Osteocyte (in vitro differentiated cells): ENCODE results near the gene UBE2N. TPM values are rescaled to one million over a fixed set of nuclear protein-coding genes. Genes with fewer than 3 reads are reported as not detected.

Source experiments
- DNase-seq: peaks from one replicate; pipeline ENCODE4 v3.0.0; 2021; ENCODE audit warnings: mixed read lengths; ENCODE audit not compliant: unreplicated experiment; ENCODE audit errors: extremely low spot score
- H3K27ac Mint-ChIP-seq: one replicate; pipeline ENCODE4 v1.8.0; 2021; ENCODE audit warnings: mild to moderate bottlenecking, mixed read lengths; ENCODE audit not compliant: unreplicated experiment
- H3K27me3 Mint-ChIP-seq: one replicate; pipeline ENCODE4 v1.8.0; 2021; ENCODE audit warnings: mixed read lengths; ENCODE audit not compliant: unreplicated experiment
- H3K36me3 Mint-ChIP-seq: one replicate; pipeline ENCODE4 v1.8.0; 2021; ENCODE audit warnings: mixed read lengths; ENCODE audit not compliant: unreplicated experiment
- H3K4me1 Mint-ChIP-seq: one replicate; pipeline ENCODE4 v1.8.0; 2021; ENCODE audit warnings: mixed read lengths; ENCODE audit not compliant: unreplicated experiment
- H3K4me3 Mint-ChIP-seq: one replicate; pipeline ENCODE4 v1.8.0; 2021; ENCODE audit warnings: mild to moderate bottlenecking, moderate library complexity, mixed read lengths; ENCODE audit not compliant: unreplicated experiment
- H3K9me3 Mint-ChIP-seq: one replicate; pipeline ENCODE4 v1.8.0; 2021; ENCODE audit warnings: mixed read lengths; ENCODE audit not compliant: unreplicated experiment
- CTCF ChIP-seq: fragments of 200-600 bp; sonication (generic); IDR thresholded peaks from 2 replicates; pipeline ENCODE4 v1.5.0; 2021; ENCODE audit warnings: antibody characterized with exemption, mild to moderate bottlenecking, moderate library complexity
- total RNA-seq: library from RNA; stranded (reverse); gene quantifications from 2 replicates; pipeline ENCODE4 v1.2.1, GENCODE V29; 2021

The UBE2N gene
- total RNA-seq, 1 donor from 2014 or later = 68.3 TPM

DNA sequence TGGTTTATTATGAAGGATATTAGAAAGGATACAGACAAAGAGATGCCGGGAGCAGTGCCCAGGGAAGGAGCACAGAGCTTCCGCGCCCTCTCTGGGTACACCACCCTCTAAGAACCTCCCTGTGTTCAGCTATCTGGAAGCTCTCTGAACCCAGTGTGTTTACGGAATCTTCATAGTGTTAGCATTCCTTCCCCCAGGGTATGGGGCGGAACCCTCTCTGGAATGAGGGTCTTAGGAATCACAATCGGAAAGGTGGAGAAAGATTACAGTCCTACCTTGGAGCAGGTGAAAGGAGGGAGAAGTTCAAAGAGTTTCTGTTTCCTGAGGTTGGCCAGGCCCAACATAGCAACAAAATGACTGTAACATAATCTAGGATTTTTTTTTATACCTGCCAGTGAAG is 70.8 kb downstream of the UBE2N start:
- Mint-ChIP-seq H3K4me1 (peaks cover 13% of the 10 kb centered on the region), H3K27me3 (no peaks in the 10 kb centered on the region), H3K27ac (no peak overlapping the region), H3K4me3 (no peak overlapping the region), H3K36me3 (no peaks in the 10 kb centered on the region), H3K9me3 (no peaks in the 10 kb centered on the region)
- no peak for DNase-seq
- no peak for TF ChIP-seq CTCF

- no peak for TF ChIP-seq CTCF
These were observed 72.2 kb downstream of the UBE2N start for GRCh38 chr12:93369505-93369904.

GRCh38 chr12:93368766-93369165 is 73.0 kb downstream of the UBE2N start:
- peaks cover 9% of the 10 kb centered on the region for H3K4me1 Mint-ChIP-seq
- no peaks in the 10 kb centered on the region for H3K36me3 Mint-ChIP-seq
- no peaks in the 10 kb centered on the region for H3K27me3 Mint-ChIP-seq
- no peak overlapping the region for H3K4me3 Mint-ChIP-seq
- no peak for DNase-seq
- no peaks in the 10 kb centered on the region for H3K9me3 Mint-ChIP-seq
- H3K27ac Mint-ChIP-seq = no peak overlapping the region
- no peak for TF ChIP-seq CTCF

More at GRCh38 chr12:93369505-93369904, 72.2 kb downstream of the UBE2N start:
- no peaks in the 10 kb centered on the region for H3K36me3 Mint-ChIP-seq
- H3K27me3 Mint-ChIP-seq = no peaks in the 10 kb centered on the region
- H3K27ac Mint-ChIP-seq = no peak overlapping the region
- DNase-seq = no peak
- peaks cover 16% of the 10 kb centered on the region for H3K4me1 Mint-ChIP-seq
- H3K4me3 Mint-ChIP-seq = no peak overlapping the region
- no peaks in the 10 kb centered on the region for H3K9me3 Mint-ChIP-seq

GRCh38 chr12:93366422-93366821 is 75.3 kb downstream of the UBE2N start:
- TF ChIP-seq CTCF = no peak
- DNase-seq = no peak
- Mint-ChIP-seq H3K9me3 (no peaks in the 10 kb centered on the region), H3K27me3 (no peaks in the 10 kb centered on the region), H3K36me3 (no peaks in the 10 kb centered on the region), H3K27ac (no peak overlapping the region), H3K4me1 (peaks cover 8% of the 10 kb centered on the region), H3K4me3 (no peak overlapping the region)

DNA sequence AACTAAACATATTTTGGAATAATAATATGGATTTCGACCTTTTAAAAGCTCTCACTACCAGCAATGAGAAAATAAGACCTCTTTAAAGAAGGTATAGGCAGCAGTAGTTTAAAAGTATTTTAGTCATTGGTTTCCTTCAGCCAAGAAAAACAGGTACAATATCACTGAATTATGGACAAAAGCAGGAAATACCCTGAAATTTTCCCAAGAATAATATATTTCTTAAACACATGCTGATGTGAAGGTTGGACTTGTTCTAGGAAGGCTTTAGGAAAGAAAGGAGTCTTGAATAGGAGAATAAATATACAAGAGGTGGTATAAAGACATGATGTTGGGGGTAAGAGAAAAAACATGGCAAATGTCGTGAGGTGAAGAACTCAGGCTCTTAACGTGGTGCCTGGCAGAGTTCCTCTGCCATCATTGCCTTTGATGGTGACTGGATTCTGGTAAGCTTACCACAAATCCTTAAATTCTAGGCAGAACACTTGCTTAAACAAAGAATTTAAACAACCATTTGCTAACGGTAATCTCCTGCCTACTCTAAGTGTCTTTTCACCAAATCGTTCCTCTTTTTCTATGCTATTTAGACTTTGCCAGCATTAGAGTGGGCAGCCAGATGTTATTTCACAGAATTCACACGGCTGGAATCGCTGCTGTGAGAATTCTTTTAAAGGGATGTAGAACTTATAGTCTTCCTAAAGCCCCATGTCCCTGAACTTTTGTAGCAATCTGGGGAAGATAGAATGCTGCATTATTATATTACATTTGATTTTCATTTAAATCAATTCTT is 75.9 kb downstream of the UBE2N start:
- Mint-ChIP-seq H3K27ac (no peak overlapping the region), H3K4me1 (peaks cover 8% of the 10 kb centered on the region), H3K9me3 (no peaks in the 10 kb centered on the region), H3K4me3 (no peak overlapping the region), H3K36me3 (no peaks in the 10 kb centered on the region), H3K27me3 (no peaks in the 10 kb centered on the region)
- no peak for TF ChIP-seq CTCF
- DNase-seq = no peak
